ENCODE data around the gene RHOD. TPM values are rescaled to one million over a fixed set of nuclear protein-coding genes. Genes with fewer than 3 reads are reported as not detected.

RHOD gene
- total RNA-seq, 1 experiment from 2014 or later = 13.1 TPM

GRCh38 chr11:67032830-67033551 is 23.7 kb upstream of the RHOD start:
- DNase-seq (ENCODE audit: low spot score) (no peak), ATAC-seq (no peak)
- TF ChIP-seq ZNF219 (CRISPR knock-in tag; IDR thresholded peaks at IDR 0.05; ENCODE audit: borderline replicate concordance) = no peak
- TF ChIP-seq USF2 (CRISPR knock-in tag; IDR thresholded peaks at IDR 0.05) = no peak
- no peak for TF ChIP-seq FOXP1 (CRISPR knock-in tag; IDR thresholded peaks at IDR 0.05; ENCODE audit: borderline replicate concordance)
- TF ChIP-seq ZNF423 (CRISPR knock-in tag; IDR thresholded peaks at IDR 0.05) = no peak
- no peak for TF ChIP-seq ZNF317 (CRISPR knock-in tag; IDR thresholded peaks at IDR 0.05; ENCODE audit: borderline replicate concordance, low read depth)
- no peak for TF ChIP-seq FOXJ3 (CRISPR knock-in tag; IDR thresholded peaks at IDR 0.05; ENCODE audit: borderline replicate concordance)
- TF ChIP-seq JAZF1 (CRISPR knock-in tag; IDR thresholded peaks at IDR 0.05) = no peak
- no peak for TF ChIP-seq ZNF425 (CRISPR knock-in tag; conservative IDR thresholded peaks at IDR 0.05)
- TF ChIP-seq ZNF671 (CRISPR knock-in tag; IDR thresholded peaks at IDR 0.05) = no peak
- TF ChIP-seq ZNF232 (CRISPR knock-in tag; IDR thresholded peaks at IDR 0.05) = no peak
- no peak for TF ChIP-seq ZSCAN18 (CRISPR knock-in tag; IDR thresholded peaks at IDR 0.05)
- POLR2A ChIA-PET = interaction anchor here (0.6 kb wide), 1 partner anchor 20 kb away, joined by 4 read pairs; no protein-coding TSS in a partner anchor
- Mint-ChIP-seq H3K36me3 (no peaks in the 10 kb centered on the region), H3K4me1 (peaks cover 36% of the 10 kb centered on the region), H3K9me3 (no peaks in the 10 kb centered on the region), H3K27me3 (ENCODE audit: low read depth) (no peaks in the 10 kb centered on the region), H3K4me3 (no peak overlapping the region), H3K27ac (no peak overlapping the region)
- CTCF ChIA-PET = interaction anchor here (0.9 kb wide), 1 partner anchor 9 kb away, joined by 4 read pairs; no protein-coding TSS in a partner anchor

- Mint-ChIP-seq H3K27ac (no peak overlapping the region), H3K4me1 (peaks cover 29% of the 10 kb centered on the region)
- no peak for DNase-seq (ENCODE audit: low spot score)
Measured at GRCh38 chr11:67033661-67034166, 22.9 kb upstream of the RHOD start.

More at GRCh38 chr11:67033661-67034166, 22.9 kb upstream of the RHOD start:
- POLR2A ChIA-PET = no interaction called here
- Mint-ChIP-seq H3K36me3 (no peaks in the 10 kb centered on the region), H3K9me3 (no peaks in the 10 kb centered on the region), H3K27me3 (ENCODE audit: low read depth) (no peaks in the 10 kb centered on the region), H3K4me3 (no peak overlapping the region)
- TF ChIP-seq ATF6 (CRISPR knock-in tag; IDR thresholded peaks at IDR 0.05) (no peak), CBFB (CRISPR knock-in tag; IDR thresholded peaks at IDR 0.05; ENCODE audit: low read depth) (no peak)
- CTCF ChIA-PET = no interaction called here
- no peak for ATAC-seq

Measured in WTC11 (cell line).